ENCODE data around the gene HES5.

DNA sequence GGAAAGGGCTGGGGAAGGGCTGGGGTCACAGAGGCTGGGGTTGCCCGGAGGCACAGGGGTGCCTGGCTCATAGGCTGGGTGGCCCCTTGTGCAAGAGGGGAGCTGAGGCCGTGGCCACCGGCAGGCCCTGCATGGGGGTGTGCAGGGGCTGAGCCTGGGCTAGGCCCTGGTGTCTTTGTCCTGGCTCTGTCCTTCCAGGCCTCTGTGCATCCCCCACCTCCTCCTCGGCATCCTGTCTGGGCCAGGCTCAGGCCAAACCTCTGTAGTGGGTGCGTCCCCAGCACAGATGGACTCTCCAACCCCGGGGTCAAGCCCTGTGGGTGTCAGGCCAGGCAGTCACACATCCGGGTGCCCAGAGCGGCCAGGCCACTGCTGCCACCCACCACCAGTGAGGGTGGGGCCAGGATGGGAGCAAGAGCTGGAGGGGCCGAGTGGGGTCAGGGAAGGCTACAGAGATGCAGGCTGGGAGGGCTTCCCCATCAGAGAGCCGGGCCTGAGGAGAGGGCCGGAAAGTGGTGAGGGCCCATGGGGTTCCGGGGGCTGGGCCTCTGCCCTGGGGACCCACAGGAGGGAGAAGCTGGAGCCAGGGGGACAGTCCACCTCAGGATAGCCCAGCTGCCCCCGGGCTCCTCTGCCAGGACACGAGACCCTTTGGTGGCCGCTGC, 23.0 kb downstream of the HES5 start:
- TF ChIP-seq POLR2A (IDR thresholded peaks at IDR 0.05; ENCODE audit: low read depth, low read length) (no peak), CHD1 (IDR thresholded peaks at IDR 0.05; ENCODE audit: low read depth, low read length) (no peak), BHLHE40 (IDR thresholded peaks at IDR 0.05; ENCODE audit: low read depth, low read length) (no peak), RAD21 (IDR thresholded peaks at IDR 0.05; ENCODE audit: low read length) (no peak), CEBPB (IDR thresholded peaks at IDR 0.05; ENCODE audit: low read depth, low read length) (no peak), SMC3 (IDR thresholded peaks at IDR 0.05; ENCODE audit: low read depth, low read length) (no peak), MXI1 (IDR thresholded peaks at IDR 0.05; ENCODE audit: borderline replicate concordance, low read depth, low read length) (no peak), MAFK (IDR thresholded peaks at IDR 0.05; ENCODE audit: low read depth, low read length) (no peak), MAZ (IDR thresholded peaks at IDR 0.05; ENCODE audit: borderline replicate concordance, low read depth, low read length) (no peak), FOS (IDR thresholded peaks at IDR 0.05; ENCODE audit: low read depth, low read length) (no peak)
- TF ChIP-seq, protein P1, sequence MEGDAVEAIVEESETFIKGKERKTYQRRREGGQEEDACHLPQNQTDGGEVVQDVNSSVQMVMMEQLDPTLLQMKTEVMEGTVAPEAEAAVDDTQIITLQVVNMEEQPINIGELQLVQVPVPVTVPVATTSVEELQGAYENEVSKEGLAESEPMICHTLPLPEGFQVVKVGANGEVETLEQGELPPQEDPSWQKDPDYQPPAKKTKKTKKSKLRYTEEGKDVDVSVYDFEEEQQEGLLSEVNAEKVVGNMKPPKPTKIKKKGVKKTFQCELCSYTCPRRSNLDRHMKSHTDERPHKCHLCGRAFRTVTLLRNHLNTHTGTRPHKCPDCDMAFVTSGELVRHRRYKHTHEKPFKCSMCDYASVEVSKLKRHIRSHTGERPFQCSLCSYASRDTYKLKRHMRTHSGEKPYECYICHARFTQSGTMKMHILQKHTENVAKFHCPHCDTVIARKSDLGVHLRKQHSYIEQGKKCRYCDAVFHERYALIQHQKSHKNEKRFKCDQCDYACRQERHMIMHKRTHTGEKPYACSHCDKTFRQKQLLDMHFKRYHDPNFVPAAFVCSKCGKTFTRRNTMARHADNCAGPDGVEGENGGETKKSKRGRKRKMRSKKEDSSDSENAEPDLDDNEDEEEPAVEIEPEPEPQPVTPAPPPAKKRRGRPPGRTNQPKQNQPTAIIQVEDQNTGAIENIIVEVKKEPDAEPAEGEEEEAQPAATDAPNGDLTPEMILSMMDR (conservative IDR thresholded peaks at IDR 0.05; ENCODE audit: low read depth, low read length) = no peak
